ENCODE data around the gene CYP24A1.

DNA sequence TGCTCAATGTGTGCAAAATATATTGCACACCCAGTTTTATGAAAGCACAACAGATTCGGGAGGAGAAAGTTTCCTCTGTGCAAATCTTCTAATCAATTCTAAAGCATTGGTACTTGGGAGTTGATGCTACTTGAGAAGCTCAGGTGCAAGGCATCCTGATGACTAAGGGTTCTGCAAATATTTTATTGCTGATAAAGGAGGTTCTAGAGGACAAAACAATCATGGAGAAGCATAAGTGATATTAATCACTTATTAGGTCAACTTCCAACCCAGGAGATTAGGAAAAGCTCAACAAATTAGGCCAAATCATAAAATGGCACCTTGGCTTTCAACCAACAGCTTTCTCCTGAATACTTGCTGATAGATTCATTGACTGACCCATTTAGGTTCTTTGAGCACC, 27.1 kb downstream of the CYP24A1 start:
- TF ChIP-seq GATA2 (IDR thresholded peaks at IDR 0.05; ENCODE audit: low read depth, low read length) (no peak), GATA3 (IDR thresholded peaks at IDR 0.05; ENCODE audit: low read depth, low read length) (no peak)
